NB4 (cell line): ENCODE measurements around the gene COPG2.

Source experiments
- DNase-seq: peaks from one replicate; pipeline ENCODE4 v3.0.0; 2010; ENCODE audit warnings: low read depth
- H3K4me3 ChIP-seq: one replicate; pipeline ENCODE4 v1.5.1; 2011; ENCODE audit warnings: mild to moderate bottlenecking, low read depth, low read length, moderate library complexity
- MYC ChIP-seq: IDR thresholded peaks from 2 replicates; pipeline ENCODE4 v1.6.1; 2011; ENCODE audit warnings: low read depth, low read length
- POLR2A ChIP-seq: IDR thresholded peaks from 2 replicates; pipeline ENCODE4 v1.6.1; 2011; ENCODE audit warnings: mild to moderate bottlenecking; ENCODE audit not compliant: insufficient read length; ENCODE audit errors: extremely low read depth
- TF ChIP-seq, protein P1 (sequence below): IDR thresholded peaks from one replicate; pipeline ENCODE4 v1.5.1; 2012; ENCODE audit warnings: low read depth, low read length
- TF ChIP-seq, protein P2 (sequence below): IDR thresholded peaks from 2 replicates; pipeline ENCODE4 v1.6.1; 2011; ENCODE audit warnings: low read depth, low read length

The COPG2 gene

DNA sequence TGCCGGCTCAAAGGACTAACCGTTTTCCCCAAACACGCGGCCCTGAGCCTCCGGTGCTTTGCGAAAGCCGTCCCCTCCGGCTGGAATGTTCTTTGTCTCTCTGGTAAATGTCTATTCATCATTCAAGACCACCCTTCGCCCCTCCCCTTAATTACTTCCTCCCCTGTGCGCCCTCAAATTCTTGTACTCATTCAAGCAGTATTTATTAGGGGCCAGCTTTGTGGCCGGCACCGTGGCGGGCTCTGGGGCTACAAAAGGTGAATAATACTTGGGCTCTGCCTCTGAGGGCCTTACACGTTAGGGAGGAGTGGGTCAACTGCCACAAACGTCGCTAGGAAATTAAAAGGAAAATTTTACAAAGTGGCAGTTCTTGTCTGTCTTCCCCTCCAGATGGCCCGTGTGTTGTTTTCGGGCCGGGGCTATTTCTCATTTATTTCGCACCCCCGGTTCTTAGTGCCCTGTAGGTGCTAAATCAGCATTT is 178.2 kb downstream of the COPG2 start:
- DNase-seq, result no peak
- TF ChIP-seq, protein P1, sequence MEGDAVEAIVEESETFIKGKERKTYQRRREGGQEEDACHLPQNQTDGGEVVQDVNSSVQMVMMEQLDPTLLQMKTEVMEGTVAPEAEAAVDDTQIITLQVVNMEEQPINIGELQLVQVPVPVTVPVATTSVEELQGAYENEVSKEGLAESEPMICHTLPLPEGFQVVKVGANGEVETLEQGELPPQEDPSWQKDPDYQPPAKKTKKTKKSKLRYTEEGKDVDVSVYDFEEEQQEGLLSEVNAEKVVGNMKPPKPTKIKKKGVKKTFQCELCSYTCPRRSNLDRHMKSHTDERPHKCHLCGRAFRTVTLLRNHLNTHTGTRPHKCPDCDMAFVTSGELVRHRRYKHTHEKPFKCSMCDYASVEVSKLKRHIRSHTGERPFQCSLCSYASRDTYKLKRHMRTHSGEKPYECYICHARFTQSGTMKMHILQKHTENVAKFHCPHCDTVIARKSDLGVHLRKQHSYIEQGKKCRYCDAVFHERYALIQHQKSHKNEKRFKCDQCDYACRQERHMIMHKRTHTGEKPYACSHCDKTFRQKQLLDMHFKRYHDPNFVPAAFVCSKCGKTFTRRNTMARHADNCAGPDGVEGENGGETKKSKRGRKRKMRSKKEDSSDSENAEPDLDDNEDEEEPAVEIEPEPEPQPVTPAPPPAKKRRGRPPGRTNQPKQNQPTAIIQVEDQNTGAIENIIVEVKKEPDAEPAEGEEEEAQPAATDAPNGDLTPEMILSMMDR, result no peak
- TF ChIP-seq MYC (no peak), POLR2A (no peak)
- TF ChIP-seq, protein P2, sequence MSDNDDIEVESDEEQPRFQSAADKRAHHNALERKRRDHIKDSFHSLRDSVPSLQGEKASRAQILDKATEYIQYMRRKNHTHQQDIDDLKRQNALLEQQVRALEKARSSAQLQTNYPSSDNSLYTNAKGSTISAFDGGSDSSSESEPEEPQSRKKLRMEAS, result no peak
- H3K4me3 ChIP-seq, result no peak overlapping the region

DNA sequence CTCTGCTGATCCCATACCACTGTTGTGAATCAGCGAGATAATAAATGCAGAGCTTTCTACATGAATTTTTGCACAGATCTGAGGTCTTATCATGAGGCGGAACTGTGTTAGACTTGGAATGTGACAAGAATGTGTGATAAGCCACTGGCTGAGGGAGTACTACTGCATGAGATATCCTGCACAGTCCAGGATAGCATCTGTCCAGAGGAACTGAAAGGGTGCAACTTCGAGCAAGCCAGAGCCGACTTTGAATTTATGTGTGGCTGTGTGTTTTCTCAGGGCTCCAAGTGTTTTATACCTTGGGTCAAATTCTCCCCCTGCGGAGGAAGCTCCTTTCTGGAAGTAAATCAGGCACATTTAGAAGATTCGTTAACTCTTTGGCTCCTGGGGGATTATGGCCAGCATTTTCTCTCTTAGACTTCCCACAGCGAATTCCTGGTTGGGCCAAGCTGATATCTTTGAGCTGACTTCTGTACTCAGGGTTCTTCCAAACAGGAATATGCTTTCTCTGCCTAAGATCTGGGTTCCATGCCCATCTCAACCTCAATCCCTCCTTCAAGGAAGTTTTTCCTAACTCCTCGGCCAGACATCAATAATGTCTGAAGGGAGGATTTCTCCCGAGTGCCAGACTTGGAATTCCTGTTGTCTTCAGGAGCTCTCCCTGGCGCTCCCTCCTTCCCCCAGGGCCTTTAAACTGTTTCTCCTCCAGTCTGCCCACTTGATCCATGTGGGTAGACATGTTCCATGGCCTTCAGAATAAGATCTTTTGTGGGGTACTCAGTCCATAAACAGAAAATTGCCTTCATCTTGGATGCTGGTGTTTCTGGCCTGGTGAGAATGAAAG is 179.2 kb downstream of the COPG2 start:
- DNase-seq, result no peak
- TF ChIP-seq, protein P1, result no peak
- TF ChIP-seq MYC, result no peak
- TF ChIP-seq POLR2A, result no peak
- TF ChIP-seq, protein P2, result no peak
- H3K4me3 ChIP-seq, result no peak overlapping the region

- H3K4me3 ChIP-seq, result no peak overlapping the region
- DNase-seq, result no peak
- TF ChIP-seq POLR2A, result no peak
- no peak for TF ChIP-seq MYC
- TF ChIP-seq, protein P1, result no peak
- TF ChIP-seq, protein P2, result no peak
These were observed 180.0 kb downstream of the COPG2 start for GRCh38 chr7:130488392-130489139.

GRCh38 chr7:130486954-130487436 is 181.6 kb downstream of the COPG2 start:
- no peak for DNase-seq
- no peak for TF ChIP-seq MYC
- TF ChIP-seq, protein P1, result no peak
- TF ChIP-seq, protein P2, result no peak
- no peak for TF ChIP-seq POLR2A
- H3K4me3 ChIP-seq, result peak overlapping the region; percentile 74

DNA sequence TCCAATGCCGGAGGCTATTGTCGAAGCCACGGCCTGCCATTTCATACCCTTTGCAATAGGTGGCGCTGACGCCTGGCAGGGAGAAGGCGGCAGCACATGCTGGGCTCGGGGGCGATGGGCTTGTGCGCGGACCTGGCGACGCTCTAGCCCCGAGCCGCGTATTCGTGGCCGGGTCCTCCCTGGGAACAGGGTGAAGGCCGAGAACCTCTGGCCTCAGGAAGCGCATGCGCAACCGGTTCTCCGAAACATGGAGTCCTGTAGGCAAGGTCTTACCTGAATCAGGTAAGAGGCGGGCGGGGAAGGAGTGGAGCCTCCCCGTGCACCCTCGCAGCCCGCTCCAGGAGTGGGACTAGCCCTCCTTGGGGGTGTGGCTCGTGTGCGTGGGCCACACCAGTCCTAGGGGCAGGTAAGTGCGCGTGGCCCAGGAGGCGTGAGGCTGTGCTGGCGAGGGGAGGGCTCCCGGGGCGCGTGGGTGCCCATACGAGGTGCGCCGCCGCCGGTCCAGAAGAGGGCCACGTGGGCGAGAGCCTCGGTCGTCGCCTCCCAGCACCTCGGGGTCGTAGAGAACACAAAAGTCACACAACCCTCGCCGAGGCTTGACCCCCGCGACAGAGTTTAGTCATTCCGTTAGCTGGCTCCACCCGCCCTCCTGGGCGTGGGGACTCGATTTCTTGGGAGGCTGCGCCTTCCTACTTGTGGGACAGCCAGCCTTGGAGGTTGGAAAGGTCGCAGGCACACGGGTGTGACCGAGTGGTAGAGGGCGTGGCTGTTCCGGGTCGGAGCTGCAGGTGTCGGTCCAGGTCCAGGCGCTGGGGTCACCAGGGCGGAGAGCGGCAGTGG is 182.2 kb downstream of the COPG2 start:
- H3K4me3 ChIP-seq, result peak overlapping the region; percentile 74
- peak; percentile 95 for DNase-seq
- TF ChIP-seq POLR2A (no peak), MYC (peak; percentile 51)
- TF ChIP-seq, protein P1, result peak; percentile 76
- TF ChIP-seq, protein P2, result no peak
